ENCODE measurements around the gene HSD11B2.

The HSD11B2 gene

GRCh38 chr16:67393111-67393787, 37.7 kb upstream of the HSD11B2 start, which contains the start of gene TPPP3 (continued):
- TF ChIP-seq ZNF112 (tag by site-specific recombination; IDR thresholded peaks at IDR 0.05) (no peak), PRDM4 (tag by site-specific recombination; IDR thresholded peaks at IDR 0.05) (0 out of 2 replicates have a peak, but pooled peaks have one; percentile 20), ZNF37A (tag by site-specific recombination; IDR thresholded peaks at IDR 0.05) (no peak), TSHZ1 (tag by site-specific recombination; IDR thresholded peaks at IDR 0.05; ENCODE audit: borderline replicate concordance) (no peak), ZNF580 (tag by site-specific recombination; IDR thresholded peaks at IDR 0.05) (no peak), ZNF10 (tag by site-specific recombination; IDR thresholded peaks at IDR 0.05) (no peak), ZNF670 (tag by site-specific recombination; IDR thresholded peaks at IDR 0.05; ENCODE audit: low read depth) (no peak), CTCF (tag by site-specific recombination; IDR thresholded peaks at IDR 0.05) (peak; percentile 57), ZNF140 (tag by site-specific recombination; IDR thresholded peaks at IDR 0.05) (no peak), ZNF292 (tag by site-specific recombination; IDR thresholded peaks at IDR 0.05; ENCODE audit: borderline replicate concordance, low read depth) (no peak), ZNF555 (tag by site-specific recombination; conservative IDR thresholded peaks at IDR 0.05) (no peak), PRDM6 (tag by site-specific recombination; IDR thresholded peaks at IDR 0.05) (no peak), ZNF639 (tag by site-specific recombination; IDR thresholded peaks at IDR 0.05) (no peak), ZSCAN23 (tag by site-specific recombination; IDR thresholded peaks at IDR 0.05) (no peak), ZFHX2 (tag by site-specific recombination; conservative IDR thresholded peaks at IDR 0.05) (peak; percentile 36; the same call in 1 of the 2 replicates), ZNF433 (tag by site-specific recombination; IDR thresholded peaks at IDR 0.05; ENCODE audit: low read depth) (no peak), ZNF830 (tag by site-specific recombination; IDR thresholded peaks at IDR 0.05; ENCODE audit: low read depth) (no peak), ZNF513 (tag by site-specific recombination; IDR thresholded peaks at IDR 0.05) (no peak), GLIS2 (tag by site-specific recombination; IDR thresholded peaks at IDR 0.05) (0 out of 2 replicates have a peak, but pooled peaks have one; percentile 59), ZNF404 (tag by site-specific recombination; IDR thresholded peaks at IDR 0.05) (no peak), ZBTB48 (tag by site-specific recombination; IDR thresholded peaks at IDR 0.05) (no peak), ZNF132 (tag by site-specific recombination; IDR thresholded peaks at IDR 0.05; ENCODE audit: borderline replicate concordance) (no peak), ZNF664 (tag by site-specific recombination; IDR thresholded peaks at IDR 0.05) (no peak), SALL2 (tag by site-specific recombination; IDR thresholded peaks at IDR 0.05; ENCODE audit: borderline replicate concordance) (no peak), HOXD13 (CRISPR knock-in tag; IDR thresholded peaks at IDR 0.05; ENCODE audit: borderline replicate concordance) (no peak), MZF1 (tag by site-specific recombination; IDR thresholded peaks at IDR 0.05; ENCODE audit: borderline replicate concordance) (no peak), ZNF341 (tag by site-specific recombination; IDR thresholded peaks at IDR 0.05; ENCODE audit: low read depth) (peak; percentile 54)

Data from HEK293 (cell line).